NCI-H1436 (cell line): ENCODE data around the gene PTCRA.

Experiments used
- DNase-seq: peaks from one replicate; lab custom pipeline; 2025; lab: John Stamatoyannopoulos, UW

Gene PTCRA

DNA sequence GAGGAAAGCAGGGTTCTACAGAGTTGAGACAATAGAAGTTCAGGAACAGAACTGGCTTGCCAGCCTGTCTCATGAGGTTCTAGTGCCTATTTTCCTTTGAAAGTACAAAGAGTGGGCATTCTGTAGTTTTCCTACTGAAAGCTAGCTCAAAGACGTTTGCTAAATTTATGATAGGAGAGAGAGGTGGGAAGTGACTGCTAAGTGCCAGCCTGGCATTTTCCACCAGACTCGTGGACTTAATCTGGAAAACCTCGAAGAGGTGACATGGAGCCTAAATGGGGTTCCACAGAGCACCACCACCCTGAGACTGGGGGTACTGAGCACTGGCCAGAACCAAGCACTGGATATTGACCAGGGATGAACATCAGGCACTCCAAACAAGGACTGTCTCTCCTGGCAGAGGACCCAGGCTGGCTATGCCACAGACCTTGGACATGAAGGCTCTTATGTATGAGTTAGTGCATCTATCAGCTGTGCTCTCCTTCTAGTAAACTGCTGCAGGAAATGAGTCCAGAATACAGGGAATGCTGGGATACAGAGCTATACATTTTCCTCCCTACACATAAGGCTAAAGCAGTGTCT is 56.0 kb downstream of the PTCRA start:
- DNase-seq, result no peak

DNA sequence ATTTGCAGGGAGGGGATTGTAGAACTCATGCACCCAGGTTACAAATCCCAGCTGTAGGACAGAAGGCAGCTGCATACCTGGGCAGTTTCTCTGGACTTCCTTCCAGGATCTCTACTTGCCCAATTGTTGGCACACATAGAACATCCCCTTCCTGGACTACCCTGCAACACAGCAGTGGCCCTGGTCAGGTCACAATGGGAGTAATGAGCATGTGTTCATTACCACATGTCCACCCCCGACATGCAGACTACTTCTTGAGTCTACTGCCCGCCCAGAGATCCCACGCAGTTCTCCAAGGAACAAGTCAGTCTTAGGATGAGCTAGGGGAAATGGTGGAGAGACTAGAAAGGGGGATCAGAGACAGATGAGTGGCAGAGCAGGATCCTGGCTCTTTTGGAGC is 58.1 kb downstream of the PTCRA start:
- no peak for DNase-seq

DNA sequence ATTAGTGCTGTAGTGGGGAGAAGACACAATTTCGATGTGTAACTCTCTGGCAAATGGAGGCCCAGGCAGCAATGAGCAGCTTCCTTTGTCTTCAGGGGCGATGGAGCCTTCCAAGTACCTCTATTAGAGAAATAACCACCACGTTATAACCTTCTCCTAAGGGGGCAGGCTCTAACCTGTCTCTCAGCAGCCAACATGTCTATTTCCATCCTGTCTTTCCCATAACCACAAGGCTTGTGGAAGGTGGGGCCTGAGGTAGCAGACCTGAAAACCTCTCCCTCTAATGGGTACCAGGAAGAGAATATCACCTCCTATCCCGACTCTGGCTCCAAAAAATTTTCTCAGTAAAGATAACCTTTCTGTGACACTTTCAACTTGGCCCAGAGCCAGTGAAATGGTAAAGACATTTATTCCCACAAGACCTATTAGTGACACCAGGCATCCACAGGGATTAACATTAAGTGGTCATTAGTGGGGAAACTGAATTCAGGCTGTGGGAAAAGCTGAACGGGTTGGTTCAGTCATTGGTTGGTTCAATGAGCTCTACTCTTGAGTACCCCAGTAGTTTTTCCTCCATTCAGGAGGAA is 59.2 kb downstream of the PTCRA start:
- peak; percentile 14 for DNase-seq
